ENCODE results near the gene ARHGAP10. TPM values are rescaled to one million over a fixed set of nuclear protein-coding genes. Genes with fewer than 3 reads are reported as not detected.

The ARHGAP10 gene
- polyA plus RNA-seq, 3 donors = 18.7 to 21.8 (median 21.2) TPM

DNA sequence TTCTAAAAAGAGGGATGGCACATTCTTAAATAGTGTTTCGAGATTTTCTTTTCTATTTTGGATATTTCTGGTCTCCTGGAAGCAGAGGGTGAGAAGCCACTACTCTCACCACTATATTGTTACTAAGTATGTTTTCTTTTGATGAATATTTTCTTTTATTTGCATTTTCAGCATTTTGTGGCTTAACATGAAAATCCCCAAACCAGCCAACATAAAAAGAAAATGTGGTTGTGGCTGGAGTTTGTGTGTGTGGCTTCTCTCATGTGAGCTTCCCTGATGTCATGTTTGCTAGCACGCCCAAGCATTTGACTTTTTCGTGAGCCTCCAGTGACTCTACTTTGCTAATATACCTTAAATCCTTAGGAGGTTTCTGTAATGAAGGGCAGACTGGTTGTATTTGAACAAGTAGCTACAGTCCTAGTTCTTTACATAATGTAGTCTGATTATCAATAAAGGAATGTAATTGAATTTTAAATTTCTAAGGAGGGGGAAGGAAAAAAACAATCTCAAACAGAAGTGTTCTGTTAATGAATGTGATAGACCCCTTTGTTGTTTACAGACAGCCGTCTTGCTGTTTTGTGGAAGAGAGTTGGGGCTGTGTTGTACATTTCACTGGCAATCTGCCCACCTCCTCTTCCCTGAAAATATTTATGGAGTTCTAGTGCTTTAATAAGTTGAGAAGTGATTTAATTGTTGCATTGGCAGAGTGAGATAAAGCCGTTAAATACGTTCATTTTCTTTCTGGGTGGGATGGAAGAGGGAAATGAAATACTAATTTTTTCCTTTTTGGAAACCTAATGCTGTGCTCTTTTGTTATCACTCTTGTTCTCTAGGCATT is 114.6 kb downstream of the ARHGAP10 start:
- DNase-seq (ENCODE audit: low read depth in 3 of 3, low spot score in 2 of 3) = no peak

- no peak for DNase-seq (ENCODE audit: low read depth in 3 of 3, low spot score in 2 of 3)
Observed at GRCh38 chr4:147847751-147848590, 116.1 kb downstream of the ARHGAP10 start.

DNA sequence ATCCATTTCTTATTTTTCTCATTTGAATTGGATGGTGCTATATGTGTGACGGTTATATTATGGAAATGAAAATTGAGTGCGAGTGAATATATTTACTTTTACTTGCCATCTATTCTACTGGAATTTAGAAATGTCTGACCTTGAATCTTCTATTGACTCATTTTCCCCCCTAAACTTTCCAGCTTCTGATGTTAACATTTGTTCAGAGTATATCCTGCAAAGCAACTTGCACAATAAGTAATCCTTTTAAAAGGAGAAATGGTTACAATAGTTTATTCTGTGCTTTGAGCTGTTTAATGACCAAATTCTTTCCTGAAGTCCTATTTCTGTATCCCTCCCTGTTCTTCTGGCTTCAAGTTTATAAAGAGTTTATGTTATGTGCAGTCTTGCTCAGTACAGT is 116.7 kb downstream of the ARHGAP10 start:
- no peak for DNase-seq (ENCODE audit: low read depth in 3 of 3, low spot score in 2 of 3)

GRCh38 chr4:147851135-147851534 is 119.2 kb downstream of the ARHGAP10 start:
- no peak for DNase-seq (ENCODE audit: low read depth in 3 of 3, low spot score in 2 of 3)

- no peak for DNase-seq (ENCODE audit: low read depth in 3 of 3, low spot score in 2 of 3)
Observed at GRCh38 chr4:147853706-147854105, 121.8 kb downstream of the ARHGAP10 start.

- DNase-seq (ENCODE audit: low read depth in 3 of 3, low spot score in 2 of 3) = no peak
Observed at GRCh38 chr4:147854154-147854553, 122.3 kb downstream of the ARHGAP10 start.

DNA sequence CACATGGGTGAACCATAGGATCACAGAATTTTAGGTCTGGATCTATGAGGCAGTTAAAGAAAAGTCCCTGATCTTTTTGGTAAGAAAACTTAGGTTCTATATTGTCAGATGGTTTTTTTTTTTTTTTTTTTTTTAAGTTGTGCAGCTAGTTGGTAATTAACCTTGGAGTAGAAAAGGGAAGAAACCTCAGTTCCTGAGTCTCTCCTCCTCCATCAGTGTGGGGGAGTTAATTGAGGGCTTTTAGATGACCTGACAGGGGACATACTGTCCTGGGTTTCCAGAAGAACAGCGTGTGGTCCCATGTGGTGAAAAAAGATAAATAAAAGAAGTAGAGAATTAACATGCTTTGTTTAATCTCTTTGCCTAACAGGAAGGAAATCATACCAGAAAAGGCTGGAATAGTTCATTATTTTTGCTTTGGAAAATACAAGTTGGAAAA is 123.7 kb downstream of the ARHGAP10 start:
- DNase-seq (ENCODE audit: low read depth in 3 of 3, low spot score in 2 of 3) = no peak

DNA sequence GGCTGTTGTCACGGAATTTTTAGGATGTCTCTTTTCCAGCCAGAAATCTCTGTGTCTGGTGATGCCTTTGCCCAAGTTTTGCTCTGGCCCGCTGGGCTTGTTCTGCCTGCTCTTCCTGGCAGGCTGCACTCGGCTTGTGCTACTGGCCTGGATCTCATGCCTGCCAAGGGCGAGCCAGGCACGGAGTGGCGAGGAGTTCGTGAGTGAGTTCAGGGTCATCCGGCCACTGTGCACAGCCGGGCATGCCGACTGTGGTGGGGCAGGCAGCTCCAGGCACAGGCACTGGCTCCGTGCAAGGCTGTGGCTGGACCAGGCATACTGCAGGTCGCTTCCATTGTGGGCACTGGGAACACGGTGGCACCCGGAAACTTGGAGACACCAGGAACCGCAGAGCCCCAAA is 129.1 kb downstream of the ARHGAP10 start:
- no peak for DNase-seq (ENCODE audit: low read depth in 3 of 3, low spot score in 2 of 3)

DNA sequence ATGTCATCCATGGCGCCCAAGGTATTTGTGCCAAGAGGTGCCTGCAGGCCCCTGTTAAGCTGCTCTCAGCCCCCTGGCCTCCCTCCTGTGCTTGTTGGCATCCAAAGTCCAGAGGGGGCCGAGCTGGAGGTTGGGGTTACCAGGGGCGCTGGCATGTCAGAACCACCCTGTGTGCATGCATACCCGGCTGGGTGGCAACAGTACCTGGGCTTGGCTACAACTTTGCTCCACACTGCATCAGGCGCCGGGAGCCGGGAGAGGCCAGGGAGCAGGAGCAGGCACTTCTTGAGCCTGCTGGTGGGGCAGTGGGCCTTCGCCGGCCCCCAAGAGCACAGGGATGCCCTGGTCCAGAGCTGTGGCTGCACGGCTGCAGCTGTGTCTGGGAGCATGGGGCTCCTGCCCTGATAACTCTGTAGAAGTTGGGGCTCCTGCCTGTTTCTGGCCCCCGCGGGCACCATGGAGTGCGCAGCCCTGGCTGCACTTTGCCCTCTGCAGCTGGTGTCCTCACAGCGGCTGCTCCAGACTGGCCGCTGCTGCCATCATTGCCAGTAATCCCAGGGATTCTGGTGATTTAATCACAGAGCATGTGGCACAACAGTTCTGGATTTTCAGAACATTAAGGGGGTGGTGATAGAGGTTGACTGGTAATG is 130.3 kb downstream of the ARHGAP10 start:
- no peak for DNase-seq (ENCODE audit: low read depth in 3 of 3, low spot score in 2 of 3)

GRCh38 chr4:147863111-147863747 is 131.3 kb downstream of the ARHGAP10 start:
- DNase-seq (ENCODE audit: low read depth in 3 of 3, low spot score in 2 of 3) = no peak

- DNase-seq (ENCODE audit: low read depth in 3 of 3, low spot score in 2 of 3) = no peak
Observed at GRCh38 chr4:147863808-147864472, 132.1 kb downstream of the ARHGAP10 start.

- DNase-seq (ENCODE audit: low read depth in 3 of 3, low spot score in 2 of 3) = no peak
Observed at GRCh38 chr4:147864607-147865006, 132.7 kb downstream of the ARHGAP10 start.

DNA sequence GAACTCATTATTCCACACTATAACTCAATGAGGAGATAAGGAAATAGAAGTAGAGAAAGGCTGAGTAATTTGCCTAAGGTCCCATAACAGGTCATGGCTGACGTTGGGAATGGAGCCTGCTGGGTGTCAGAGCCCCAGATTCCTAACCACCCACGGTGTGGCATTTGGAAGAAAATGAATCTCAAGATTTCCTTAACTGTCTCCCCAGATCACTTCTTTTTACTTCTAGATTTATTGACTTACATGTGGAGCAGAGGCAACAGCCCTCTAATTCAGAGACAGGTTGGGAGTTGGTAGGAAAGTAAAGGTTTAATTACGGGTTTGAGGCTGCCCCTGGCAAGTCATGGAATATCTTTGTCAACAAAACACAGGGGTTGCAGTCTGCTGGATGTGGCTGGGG is 134.0 kb downstream of the ARHGAP10 start:
- DNase-seq (ENCODE audit: low read depth in 3 of 3, low spot score in 2 of 3) = no peak

DNA sequence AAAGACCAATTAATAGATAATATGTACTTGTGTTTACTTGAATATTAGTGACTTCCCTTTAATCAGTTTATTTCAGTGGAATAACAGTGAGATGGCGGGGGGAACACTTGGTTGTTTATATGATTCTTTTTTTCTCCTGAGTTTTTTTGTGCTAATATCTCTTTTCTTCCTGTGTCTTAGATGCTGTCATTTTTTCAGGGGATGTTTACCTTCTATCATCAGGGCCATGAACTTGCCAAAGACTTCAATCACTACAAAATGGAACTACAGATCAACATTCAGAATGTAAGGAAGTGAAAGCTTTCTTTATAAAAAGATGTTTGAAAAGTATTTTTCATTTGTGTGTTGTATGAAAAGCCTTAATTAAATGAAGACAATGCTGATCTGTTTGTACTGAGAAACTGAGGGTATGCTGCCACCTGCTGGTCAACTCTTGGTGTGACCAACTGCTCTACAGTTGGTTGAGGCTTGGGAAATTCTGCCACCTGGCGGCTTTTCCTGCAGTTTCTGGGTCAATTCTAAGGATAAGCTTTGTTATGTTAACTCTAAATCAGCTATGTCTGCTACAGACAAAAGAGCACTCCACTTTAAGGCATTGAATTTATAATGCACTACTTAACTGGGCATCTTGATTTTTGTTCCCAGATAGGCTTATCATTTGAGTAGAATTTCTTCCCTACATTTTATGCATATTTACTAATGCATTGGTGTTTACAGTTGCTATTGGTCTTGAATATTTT is 134.8 kb downstream of the ARHGAP10 start:
- DNase-seq (ENCODE audit: low read depth in 3 of 3, low spot score in 2 of 3) = peak; percentile 80 to 93 (median 83)

GRCh38 chr4:147874109-147874508 is 142.2 kb downstream of the ARHGAP10 start:
- DNase-seq (ENCODE audit: low read depth in 3 of 3, low spot score in 2 of 3) = no peak

- DNase-seq (ENCODE audit: low read depth in 3 of 3, low spot score in 2 of 3) = no peak
Observed at GRCh38 chr4:147877308-147877771, 145.5 kb downstream of the ARHGAP10 start.

DNA sequence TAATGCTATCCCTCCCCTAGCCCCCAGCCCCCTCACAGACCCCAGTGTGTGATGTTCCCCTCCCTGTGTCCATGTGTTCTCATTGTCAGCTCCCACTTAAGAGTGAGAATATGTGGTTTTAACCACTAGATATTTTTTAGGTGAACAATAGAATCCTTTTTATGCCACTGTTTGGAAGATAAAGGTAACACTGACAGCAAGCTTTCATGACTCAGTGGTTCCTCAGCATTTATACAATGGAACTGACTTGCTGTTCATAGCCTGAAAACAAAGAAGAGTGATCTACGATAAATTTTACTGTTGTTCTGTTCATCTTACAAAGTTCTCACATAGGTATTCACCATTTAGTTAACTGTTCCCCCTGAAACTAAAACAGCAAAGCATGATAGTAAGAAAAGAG is 147.8 kb downstream of the ARHGAP10 start:
- no peak for DNase-seq (ENCODE audit: low read depth in 3 of 3, low spot score in 2 of 3)

- DNase-seq (ENCODE audit: low read depth in 3 of 3, low spot score in 2 of 3) = no peak
Observed at GRCh38 chr4:147880511-147880910, 148.6 kb downstream of the ARHGAP10 start.

DNA sequence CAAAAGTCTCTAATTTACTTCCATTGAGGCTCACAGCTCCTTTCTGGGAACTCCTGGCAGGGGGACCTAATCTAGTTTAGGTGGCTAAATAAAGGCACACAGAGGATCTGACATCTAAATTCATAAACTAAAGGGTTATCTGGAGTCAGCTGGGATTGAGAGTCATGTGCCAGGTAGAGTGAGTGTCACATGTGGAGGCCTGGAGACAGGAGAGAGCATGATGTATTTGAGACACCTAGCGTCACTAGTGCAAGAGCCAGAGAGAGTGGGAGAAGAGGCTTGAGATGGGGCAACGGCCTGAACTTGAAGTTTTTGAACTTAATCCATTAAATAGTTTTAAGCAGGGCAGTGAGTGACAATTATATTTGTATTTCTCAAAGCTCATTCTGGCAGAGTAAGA is 152.6 kb downstream of the ARHGAP10 start:
- no peak for DNase-seq (ENCODE audit: low read depth in 3 of 3, low spot score in 2 of 3)

Data from right renal cortex interstitium (tissue), 3 donors.